Activated T-helper 17 cell treated with anti-CD3 and anti-CD28 coated beads, Interleukin-2, amount 50 U/mL, for 72 hours (primary cell): ENCODE measurements around the gene ABL1. TPM values are rescaled to one million over a fixed set of nuclear protein-coding genes. Genes with fewer than 3 reads are reported as not detected.

Source experiments
- ATAC-seq: fragments of 150-1000 bp; cut with Tn5 transposase; replicated peaks from 2 replicates; pipeline ENCODE4 v1.10.0; 2021; ENCODE audit warnings: mild to moderate bottlenecking, moderate library complexity
- H3K27ac Mint-ChIP-seq: one replicate; pipeline ENCODE4 v1.8.0; 2022; ENCODE audit warnings: mixed read lengths
- H3K27me3 Mint-ChIP-seq: one replicate; pipeline ENCODE4 v1.8.0; 2022; ENCODE audit warnings: mixed read lengths
- H3K36me3 Mint-ChIP-seq: one replicate; pipeline ENCODE4 v1.8.0; 2022; ENCODE audit warnings: low read depth, mild to moderate bottlenecking, mixed read lengths
- H3K4me1 Mint-ChIP-seq: one replicate; pipeline ENCODE4 v1.8.0; 2022; ENCODE audit warnings: mixed read lengths
- H3K4me3 Mint-ChIP-seq: one replicate; pipeline ENCODE4 v1.8.0; 2022; ENCODE audit warnings: mild to moderate bottlenecking, mixed read lengths
- H3K9me3 Mint-ChIP-seq: one replicate; pipeline ENCODE4 v1.8.0; 2022; ENCODE audit warnings: mixed read lengths
- total RNA-seq, 2 donors: library from RNA; stranded (reverse); gene quantifications; one replicate each; pipeline ENCODE4 v1.2.3, GENCODE V29; 2022

The ABL1 gene
- total RNA-seq, 2 donors from 2014 or later: 19.5 to 35.9 TPM

- H3K36me3 Mint-ChIP-seq: no peaks in the 10 kb centered on the region
- no peak overlapping the region for H3K27ac Mint-ChIP-seq
- no peak for ATAC-seq
- H3K4me1 Mint-ChIP-seq: no peaks in the 10 kb centered on the region
- H3K27me3 Mint-ChIP-seq: peaks cover 11% of the 10 kb centered on the region
- H3K4me3 Mint-ChIP-seq: no peak overlapping the region
- H3K9me3 Mint-ChIP-seq: no peaks in the 10 kb centered on the region
Observed at GRCh38 chr9:130923611-130924447, 88.8 kb downstream of the ABL1 start.

DNA sequence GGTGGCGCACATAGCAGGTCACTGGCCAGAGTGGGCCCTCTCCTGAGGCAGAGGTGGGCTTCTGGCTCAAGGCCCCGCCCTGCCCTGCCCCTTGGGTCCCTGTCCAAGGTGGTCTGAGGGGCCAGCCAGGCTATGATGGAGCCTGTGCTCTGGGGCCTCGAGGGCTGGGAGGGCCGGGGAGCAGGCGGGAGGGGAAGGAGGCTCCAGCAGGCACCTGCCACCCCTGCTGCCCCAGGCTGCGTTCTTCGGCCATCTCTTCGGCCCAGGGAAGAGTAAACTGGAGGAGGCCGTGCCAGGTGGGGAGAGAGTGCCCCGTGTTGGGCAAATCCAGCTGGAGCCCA, 89.4 kb downstream of the ABL1 start:
- Mint-ChIP-seq H3K9me3 (no peaks in the 10 kb centered on the region), H3K27me3 (peaks cover 11% of the 10 kb centered on the region), H3K36me3 (no peaks in the 10 kb centered on the region), H3K4me3 (no peak overlapping the region), H3K27ac (no peak overlapping the region), H3K4me1 (no peaks in the 10 kb centered on the region)
- no peak for ATAC-seq

DNA sequence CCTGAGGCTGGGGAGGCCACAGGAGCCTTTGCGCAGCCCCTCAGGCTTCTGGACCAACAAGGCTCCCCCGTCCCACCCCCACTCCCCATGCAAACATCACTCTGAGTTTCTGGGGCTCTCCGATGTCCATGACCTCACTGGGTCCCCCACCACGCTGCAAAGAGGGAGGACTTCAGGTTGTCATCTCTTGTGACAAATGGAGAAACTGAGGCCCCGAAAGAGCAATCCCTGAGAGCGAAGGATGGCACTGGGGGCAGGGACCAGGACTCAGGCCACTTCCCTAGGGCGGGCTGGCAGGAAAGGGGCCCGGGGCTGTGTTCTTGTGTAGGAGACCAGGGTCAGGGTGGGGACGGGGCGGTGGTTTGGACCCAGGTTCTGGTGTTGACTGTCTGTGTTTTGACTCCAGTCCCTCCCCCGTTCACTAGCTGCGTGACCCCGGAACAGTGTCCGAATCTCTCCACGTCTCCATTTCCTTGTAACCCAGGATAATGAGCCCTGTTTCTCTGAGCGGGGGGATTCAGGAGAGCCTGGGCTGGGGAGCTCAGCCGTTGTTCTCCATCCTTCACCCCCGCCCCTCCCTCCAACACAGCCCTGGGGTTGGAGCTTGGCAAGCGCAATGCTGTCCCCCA, 90.1 kb downstream of the ABL1 start:
- H3K27me3 Mint-ChIP-seq: peaks cover 14% of the 10 kb centered on the region

GRCh38 chr9:130927338-130927737, 92.3 kb downstream of the ABL1 start:
- H3K27me3 Mint-ChIP-seq: peaks cover 22% of the 10 kb centered on the region
- ATAC-seq: no peak
- no peak overlapping the region for H3K4me3 Mint-ChIP-seq
- H3K27ac Mint-ChIP-seq: no peak overlapping the region
- no peaks in the 10 kb centered on the region for H3K9me3 Mint-ChIP-seq
- H3K4me1 Mint-ChIP-seq: peaks cover under 1% of the 10 kb centered on the region
- no peaks in the 10 kb centered on the region for H3K36me3 Mint-ChIP-seq

More for the DNA sequence above, 90.1 kb downstream of the ABL1 start:
- no peaks in the 10 kb centered on the region for H3K4me1 Mint-ChIP-seq
- H3K36me3 Mint-ChIP-seq: no peaks in the 10 kb centered on the region
- ATAC-seq: no peak
- H3K27ac Mint-ChIP-seq: no peak overlapping the region
- no peaks in the 10 kb centered on the region for H3K9me3 Mint-ChIP-seq
- no peak overlapping the region for H3K4me3 Mint-ChIP-seq

DNA sequence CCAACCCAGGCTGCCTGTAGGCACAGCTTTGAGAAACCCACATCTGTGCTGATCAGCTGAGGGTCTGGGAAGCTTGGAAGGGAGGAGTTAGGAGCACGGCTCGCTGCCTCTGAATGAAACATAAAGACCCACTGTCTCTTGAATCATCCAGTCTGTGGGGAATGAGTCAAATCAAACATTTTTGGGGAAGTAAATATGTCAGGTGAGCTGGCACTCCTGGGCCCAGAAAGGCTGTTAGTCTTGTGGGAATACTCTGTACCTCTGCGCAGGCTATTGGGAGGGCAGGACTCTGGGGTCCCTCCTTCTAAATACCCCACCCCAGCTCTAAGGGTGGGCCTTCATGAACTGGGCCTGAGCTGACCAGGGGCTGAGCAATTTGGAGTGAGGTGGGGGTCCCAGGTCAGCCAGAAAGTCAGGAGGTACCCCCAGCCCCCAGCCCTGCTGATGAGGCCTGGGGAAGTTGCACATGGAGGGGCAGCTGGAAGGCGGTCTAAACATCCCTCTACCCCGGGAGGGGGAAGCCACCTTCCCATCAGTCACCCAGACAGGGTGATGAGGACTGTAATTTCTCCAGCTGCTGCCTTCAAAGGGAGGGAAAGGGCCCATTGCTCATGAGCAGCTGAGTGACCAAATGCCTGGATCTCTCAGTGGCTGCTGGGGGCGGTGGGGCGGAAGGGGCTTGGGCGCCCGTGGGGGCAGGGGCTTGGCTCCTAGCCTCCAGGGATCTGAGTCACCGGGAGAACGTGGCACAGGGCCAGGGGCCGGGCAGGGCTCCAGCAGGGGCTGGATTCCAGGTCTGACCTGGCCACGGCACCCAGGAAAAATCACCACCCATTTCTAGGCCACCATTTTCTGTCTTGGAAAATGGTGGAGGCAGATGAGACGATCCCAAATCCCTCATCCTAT, 93.2 kb downstream of the ABL1 start:
- Mint-ChIP-seq H3K27me3 (peaks cover 24% of the 10 kb centered on the region), H3K4me3 (no peak overlapping the region), H3K4me1 (peaks cover 5% of the 10 kb centered on the region), H3K36me3 (no peaks in the 10 kb centered on the region), H3K9me3 (no peaks in the 10 kb centered on the region), H3K27ac (no peak overlapping the region)
- peak; percentile 39 for ATAC-seq

DNA sequence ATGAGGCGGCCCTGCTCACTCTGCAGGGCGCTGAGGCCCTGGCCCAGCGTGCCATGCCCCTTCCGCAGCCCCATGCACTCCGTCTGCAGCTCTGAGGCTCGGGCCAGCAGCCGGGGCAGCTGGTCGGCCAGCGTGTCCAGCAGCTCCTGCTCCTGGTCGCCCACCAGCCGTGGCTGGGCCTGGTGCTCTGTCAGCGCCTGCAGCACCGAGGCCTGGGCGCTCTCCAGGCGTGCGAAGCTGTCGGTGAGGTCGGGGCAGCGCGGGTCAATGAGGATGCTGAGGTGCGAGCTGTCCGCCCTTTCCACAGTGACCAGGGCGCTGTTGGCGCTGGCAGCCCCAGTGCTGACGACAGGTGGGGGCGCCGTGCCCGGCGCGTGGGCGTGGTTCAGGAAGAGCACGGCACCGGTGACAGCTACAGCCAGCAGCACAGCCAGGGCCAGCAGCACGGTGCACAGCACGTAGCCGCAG, 94.6 kb downstream of the ABL1 start:
- H3K4me1 Mint-ChIP-seq: peaks cover 5% of the 10 kb centered on the region
- no peaks in the 10 kb centered on the region for H3K9me3 Mint-ChIP-seq
- H3K27ac Mint-ChIP-seq: no peak overlapping the region
- H3K36me3 Mint-ChIP-seq: no peaks in the 10 kb centered on the region
- H3K27me3 Mint-ChIP-seq: peaks cover 24% of the 10 kb centered on the region
- no peak overlapping the region for H3K4me3 Mint-ChIP-seq
- ATAC-seq: no peak

- Mint-ChIP-seq H3K27me3 (peaks cover 31% of the 10 kb centered on the region), H3K27ac (no peak overlapping the region), H3K4me3 (no peak overlapping the region), H3K4me1 (peaks cover 5% of the 10 kb centered on the region), H3K9me3 (no peaks in the 10 kb centered on the region), H3K36me3 (no peaks in the 10 kb centered on the region)
- no peak for ATAC-seq
Observed at GRCh38 chr9:130930132-130930803, 95.2 kb downstream of the ABL1 start.

- H3K36me3 Mint-ChIP-seq: no peaks in the 10 kb centered on the region
- H3K4me1 Mint-ChIP-seq: peaks cover 5% of the 10 kb centered on the region
- no peak for ATAC-seq
- no peaks in the 10 kb centered on the region for H3K9me3 Mint-ChIP-seq
- no peak overlapping the region for H3K27ac Mint-ChIP-seq
- H3K27me3 Mint-ChIP-seq: peaks cover 31% of the 10 kb centered on the region
- no peak overlapping the region for H3K4me3 Mint-ChIP-seq
Observed at GRCh38 chr9:130930804-130931349, 95.8 kb downstream of the ABL1 start.

DNA sequence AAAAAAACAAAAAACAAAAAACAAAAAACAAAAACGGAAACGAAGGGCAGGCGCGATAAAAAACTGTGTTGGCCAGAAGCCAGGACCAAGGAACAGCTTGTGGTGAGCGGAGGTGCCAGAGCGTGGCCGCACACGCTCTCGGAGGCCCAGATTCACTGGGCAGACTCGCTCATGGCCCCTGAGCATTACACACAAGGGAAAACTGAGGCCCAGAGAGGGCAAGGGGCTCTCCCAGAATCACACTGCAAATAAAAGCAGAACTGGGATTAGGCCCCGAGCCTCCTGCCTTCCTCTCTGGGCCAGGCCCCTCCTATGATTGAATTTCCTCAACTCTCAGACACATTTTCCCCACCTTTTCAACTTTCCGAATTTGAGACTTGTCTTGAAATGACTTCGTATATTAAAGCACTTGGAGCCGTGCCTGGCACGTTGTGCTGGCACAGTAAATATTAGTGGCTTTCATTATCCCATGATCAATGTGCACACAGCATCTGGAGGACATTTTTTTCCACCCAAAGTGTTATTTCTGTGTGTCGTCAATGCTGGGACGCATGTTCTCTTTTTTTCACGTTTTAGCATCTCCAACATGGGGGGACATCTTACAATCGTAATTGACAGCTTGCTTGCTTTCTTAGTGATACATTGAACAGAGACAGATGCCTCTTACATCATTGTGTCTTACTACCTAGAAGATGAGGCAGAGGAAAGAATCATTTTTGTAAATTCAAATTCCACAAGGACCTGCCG, 96.6 kb downstream of the ABL1 start:
- Mint-ChIP-seq H3K36me3 (no peaks in the 10 kb centered on the region), H3K9me3 (no peaks in the 10 kb centered on the region), H3K27me3 (peaks cover 37% of the 10 kb centered on the region), H3K4me1 (peaks cover 5% of the 10 kb centered on the region), H3K27ac (no peak overlapping the region), H3K4me3 (no peak overlapping the region)
- ATAC-seq: no peak

DNA sequence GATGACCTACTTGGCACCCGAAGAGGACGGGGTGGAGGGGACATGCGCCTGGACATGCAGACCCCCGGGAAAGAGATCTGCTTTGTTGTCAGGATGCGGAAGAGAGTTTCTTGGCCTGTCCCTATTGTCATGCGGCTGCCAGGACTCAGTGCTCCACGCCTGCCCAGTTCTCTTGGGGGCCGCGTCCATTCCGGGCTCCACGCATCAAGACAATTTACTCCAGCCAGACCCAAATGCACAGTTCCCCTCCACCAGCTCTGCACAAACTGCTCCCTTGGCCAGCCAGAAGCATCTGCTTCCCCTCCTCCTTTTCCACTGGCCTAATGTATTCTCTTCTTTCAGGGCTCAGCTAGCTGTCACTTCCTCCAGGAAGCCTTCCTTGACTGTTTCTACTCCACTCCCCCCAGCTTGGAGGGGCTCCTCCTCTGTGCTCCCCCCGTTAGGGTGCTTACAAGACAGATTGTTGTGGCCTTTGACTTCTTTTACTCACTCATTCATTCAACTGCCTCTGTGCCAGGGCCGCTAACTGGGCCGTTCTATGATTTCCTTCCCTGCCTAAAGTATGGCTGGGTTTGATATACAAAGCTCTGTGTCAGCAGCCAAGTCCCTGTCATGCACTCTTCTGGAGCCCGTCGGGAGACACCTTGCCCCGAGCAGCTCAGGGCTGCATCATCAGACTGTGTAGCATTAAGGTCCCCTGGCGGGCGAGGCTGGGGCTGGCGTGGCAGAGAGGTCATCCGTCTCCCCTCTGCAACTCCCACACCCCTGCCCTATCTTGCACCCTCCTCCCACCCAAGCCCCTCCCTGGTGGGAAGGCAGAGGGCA, 97.4 kb downstream of the ABL1 start:
- no peak overlapping the region for H3K4me3 Mint-ChIP-seq
- peaks cover 44% of the 10 kb centered on the region for H3K27me3 Mint-ChIP-seq
- no peaks in the 10 kb centered on the region for H3K36me3 Mint-ChIP-seq
- ATAC-seq: no peak
- no peaks in the 10 kb centered on the region for H3K9me3 Mint-ChIP-seq
- no peak overlapping the region for H3K27ac Mint-ChIP-seq
- H3K4me1 Mint-ChIP-seq: peaks cover 5% of the 10 kb centered on the region

GRCh38 chr9:130933114-130934046, 98.3 kb downstream of the ABL1 start:
- Mint-ChIP-seq H3K4me1 (peaks cover 5% of the 10 kb centered on the region), H3K9me3 (no peaks in the 10 kb centered on the region), H3K27me3 (peaks cover 46% of the 10 kb centered on the region), H3K27ac (no peak overlapping the region), H3K36me3 (no peaks in the 10 kb centered on the region), H3K4me3 (no peak overlapping the region)
- ATAC-seq: no peak

GRCh38 chr9:130934246-130934645, 99.2 kb downstream of the ABL1 start:
- peaks cover 5% of the 10 kb centered on the region for H3K4me1 Mint-ChIP-seq
- no peaks in the 10 kb centered on the region for H3K9me3 Mint-ChIP-seq
- peaks cover 50% of the 10 kb centered on the region for H3K27me3 Mint-ChIP-seq
- no peak overlapping the region for H3K27ac Mint-ChIP-seq
- no peaks in the 10 kb centered on the region for H3K36me3 Mint-ChIP-seq
- ATAC-seq: no peak
- no peak overlapping the region for H3K4me3 Mint-ChIP-seq
